ENCODE measurements around the gene UROC1. TPM values are rescaled to one million over a fixed set of nuclear protein-coding genes. Genes with fewer than 3 reads are reported as not detected.

UROC1 gene
- total RNA-seq: not detected in 2 replicates

DNA sequence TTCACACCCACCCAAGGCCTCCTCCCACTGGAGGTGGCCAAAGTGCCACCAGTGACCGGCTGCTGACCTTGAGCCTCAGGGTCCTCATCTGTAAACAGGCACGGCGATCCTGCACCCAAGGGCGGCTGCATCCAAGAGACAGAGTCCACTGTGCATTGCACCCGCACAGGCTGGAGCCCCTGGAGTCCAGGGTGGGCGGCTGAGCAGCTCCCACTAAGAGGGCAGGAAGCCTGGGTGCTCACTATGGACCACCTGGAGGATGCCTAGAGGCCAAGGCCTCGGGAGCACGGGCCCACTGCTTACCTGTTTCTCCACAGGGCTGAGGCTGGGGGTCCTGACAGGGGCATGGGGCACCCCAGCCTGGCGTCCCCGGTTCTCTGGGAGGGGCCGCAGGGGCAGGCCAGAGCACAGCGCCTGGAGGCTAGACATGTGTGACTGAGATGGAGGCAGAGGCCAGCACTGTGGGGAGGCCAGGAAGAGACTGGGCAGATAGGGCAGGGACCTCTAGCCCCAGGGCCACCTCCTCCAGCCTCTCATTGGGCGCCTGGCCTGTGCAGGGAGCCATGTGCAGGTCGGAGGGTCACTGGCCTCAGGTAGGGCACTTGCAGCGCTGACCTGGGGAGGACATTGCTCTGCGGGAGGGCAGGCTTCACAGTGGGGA is at the start of gene UROC1:
TSS of gene UROC1 (minus strand) at position 483 of the 661 bp plus-strand sequence. CDS start at position 429, 54 bp downstream.

DNA sequence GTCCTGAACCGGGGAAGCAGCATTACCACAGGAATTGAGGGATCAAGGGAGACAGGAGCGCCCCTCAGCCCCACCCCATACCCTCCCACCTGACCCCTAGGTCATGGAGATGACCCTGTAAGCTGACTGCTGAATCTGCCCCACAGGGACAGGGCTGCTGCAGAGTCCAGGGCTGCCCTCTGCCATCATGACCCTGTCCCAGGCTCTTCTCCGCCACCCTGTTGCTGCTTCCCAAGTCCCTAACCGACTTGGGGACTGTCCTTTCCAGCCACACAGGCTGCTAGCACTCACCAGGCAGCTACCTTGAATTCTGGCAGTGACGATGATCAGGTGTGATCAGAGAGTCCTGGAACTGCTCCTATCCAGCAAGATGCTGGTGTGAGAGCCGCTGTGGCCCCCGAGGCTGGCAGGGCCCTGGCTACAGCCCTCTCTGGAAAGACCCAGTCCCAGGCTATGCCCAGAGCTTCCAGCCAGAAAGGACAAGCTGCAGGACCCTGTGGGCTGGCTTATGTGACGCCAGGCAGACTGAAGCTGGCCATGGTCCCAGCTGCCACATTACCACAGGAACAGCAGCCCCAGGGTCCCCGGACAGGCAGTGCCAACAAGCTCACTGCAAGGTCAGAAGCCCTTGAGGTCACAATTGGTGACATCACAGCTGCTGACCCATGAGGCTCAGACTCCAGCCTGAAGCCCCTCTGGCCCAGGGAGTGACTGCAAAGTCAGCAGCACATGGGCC is 40.9 kb upstream of the UROC1 start, which contains the start of gene C3orf22:
TSS of gene C3orf22 (minus strand) at position 597 of the 736 bp plus-strand sequence. CDS start 5,542 bp downstream, outside the sequence.

DNA sequence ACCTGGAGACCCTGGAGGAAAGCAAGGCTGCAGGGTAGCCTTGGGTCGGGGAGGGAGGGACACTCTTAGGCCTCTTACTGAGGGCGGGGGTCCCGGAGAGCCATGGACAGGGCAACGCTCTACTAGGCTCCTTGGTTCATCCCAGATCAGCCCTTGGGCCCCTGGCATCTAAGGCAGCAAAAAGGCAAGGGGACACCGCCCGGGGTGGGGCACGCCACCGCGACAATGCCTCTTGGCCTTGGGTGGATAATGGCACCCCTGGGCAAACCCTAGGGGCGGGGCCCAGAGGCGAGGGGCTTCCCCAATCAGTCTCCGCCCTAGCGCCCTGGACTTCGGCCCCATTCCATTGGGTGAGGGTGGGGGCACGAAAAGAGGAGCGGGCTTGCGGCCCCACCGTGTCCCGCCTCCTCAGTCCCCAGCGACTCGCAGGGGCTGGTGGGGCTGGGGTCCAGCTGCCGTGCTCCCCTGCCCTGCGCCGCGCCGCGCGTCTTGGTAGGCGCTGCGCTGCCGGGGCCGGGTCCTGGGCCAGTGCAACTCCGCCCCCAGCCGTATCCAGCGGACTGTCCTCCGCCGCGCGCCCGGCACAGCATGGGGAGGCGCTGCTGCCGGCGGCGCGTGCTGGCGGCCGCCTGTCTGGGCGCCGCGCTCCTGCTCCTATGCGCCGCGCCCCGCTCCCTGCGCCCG is 6.3 kb upstream of the UROC1 start, which contains the start of gene CHST13:
TSS of gene CHST13 (plus strand) at position 411 of the 684 bp plus-strand sequence. CDS start at position 589, 178 bp downstream.

DNA sequence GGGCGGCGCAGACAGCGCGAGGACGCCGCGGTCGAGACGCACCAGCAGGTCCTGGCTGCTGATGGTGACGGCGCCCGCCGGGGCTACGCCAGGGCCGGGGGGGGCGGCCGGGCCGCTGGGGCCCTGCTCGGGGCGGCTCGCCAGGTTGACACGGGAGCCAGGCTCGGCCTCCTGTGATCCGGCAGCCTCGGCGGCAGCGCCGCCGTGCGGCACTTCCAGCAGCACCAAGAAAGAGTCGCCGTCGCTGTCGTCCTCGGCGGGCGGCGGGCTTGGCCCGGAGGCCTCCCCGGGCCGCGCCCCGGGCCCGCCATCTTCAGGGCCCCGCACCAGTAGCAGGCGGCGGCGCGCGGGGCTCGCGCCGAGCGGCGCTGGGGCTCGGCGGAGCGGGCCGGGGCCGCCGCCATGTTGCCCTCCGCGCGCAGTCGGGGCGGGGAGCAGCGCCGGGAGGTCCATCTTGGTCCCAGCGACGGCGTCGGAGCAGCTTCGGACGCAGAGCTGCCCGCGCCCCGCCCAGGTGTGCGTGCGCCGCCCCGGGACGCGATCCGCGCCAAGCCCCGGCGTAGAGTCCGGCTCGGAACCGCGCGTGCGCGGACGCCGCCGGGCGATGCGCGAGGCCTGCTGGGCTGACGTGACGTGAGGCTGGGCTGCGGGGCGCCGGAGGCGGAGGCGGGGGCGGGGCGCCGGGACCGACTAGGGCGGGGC is 42.0 kb downstream of the UROC1 start, which contains the start of gene ZXDC:
TSS of gene ZXDC (minus strand) at position 479 of the 702 bp plus-strand sequence. CDS start at position 453, 26 bp downstream.

Small RNAs within 50 kb of the gene (small RNA-seq; reads per million reads assigned to genes)
- not detected for gene RNA5SP138

Other genes starting within 250 kb of the UROC1 start
- gene KLF15, start 160.4 kb downstream of the UROC1 start, total RNA-seq: under 0.01 TPM in 1 of 2 replicates, not detected in the other
- not detected in 2 replicates for gene CFAP100, start 122.9 kb downstream of the UROC1 start, total RNA-seq
- 20.8 and 27.0 TPM in 2 replicates for gene ZXDC, start 41.9 kb downstream of the UROC1 start, total RNA-seq
- gene CHST13, start 6.4 kb upstream of the UROC1 start, total RNA-seq: not detected in 2 replicates
- not detected in 2 replicates for gene C3orf22, start 41.2 kb upstream of the UROC1 start, total RNA-seq
- gene TXNRD3, start 137.4 kb upstream of the UROC1 start, total RNA-seq: 11.8 and 12.2 TPM in 2 replicates
- gene CHCHD6, start 186.5 kb upstream of the UROC1 start, total RNA-seq: 2.4 and 6.0 TPM in 2 replicates

All from placental epithelial cell (primary cell).